SU-DHL-6 (cell line): ENCODE measurements around the gene FITM2.

Experiments
- CTCF ChIP-seq: fragments of 200-600 bp; sonication (generic); IDR thresholded peaks from one replicate; pipeline ENCODE4 v1.5.1; 2017; ENCODE audit warnings: antibody characterized with exemption, mild to moderate bottlenecking, low read length, moderate library complexity; ENCODE audit not compliant: insufficient read depth, poor library complexity, severe bottlenecking
- EZH2phosphoT487 ChIP-seq: fragments of 200-600 bp; sonication (generic), shearing (Covaris generic); conservative IDR thresholded peaks from 2 replicates; pipeline ENCODE4 v1.6.1; 2018; ENCODE audit warnings: mild to moderate bottlenecking, antibody characterized with exemption, low read length, moderate library complexity, mixed read lengths

- TF ChIP-seq CTCF = no peak
- no peak for TF ChIP-seq EZH2phosphoT487
Observed at GRCh38 chr20:44354979-44355497, 44.0 kb upstream of the FITM2 start.
